HG03565 (cell line): ENCODE data around the gene PDP2.

Source experiments
- ATAC-seq: cut with Tn5 transposase; IDR thresholded peaks from one replicate; pipeline ENCODE4 v1.9.1; 2021; ENCODE audit warnings: mild to moderate bottlenecking, moderate library complexity; ENCODE audit not compliant: unreplicated experiment

PDP2 gene

GRCh38 chr16:66901626-66902025, 21.3 kb downstream of the PDP2 start:
- no peak for ATAC-seq

GRCh38 chr16:66902648-66903543, 22.6 kb downstream of the PDP2 start:
- ATAC-seq = no peak

- no peak for ATAC-seq
These were observed 23.5 kb downstream of the PDP2 start for GRCh38 chr16:66903544-66904427.

GRCh38 chr16:66904428-66904845, 24.1 kb downstream of the PDP2 start:
- no peak for ATAC-seq

GRCh38 chr16:66904846-66905632, 24.7 kb downstream of the PDP2 start:
- ATAC-seq = no peak

- no peak for ATAC-seq
These were observed 25.6 kb downstream of the PDP2 start for GRCh38 chr16:66905633-66906539.

- ATAC-seq = no peak
These were observed 26.9 kb downstream of the PDP2 start for GRCh38 chr16:66906916-66907836.

GRCh38 chr16:66908116-66908515, 27.8 kb downstream of the PDP2 start:
- no peak for ATAC-seq

GRCh38 chr16:66908762-66909559, 28.6 kb downstream of the PDP2 start:
- no peak for ATAC-seq

GRCh38 chr16:66910175-66910940, 30.0 kb downstream of the PDP2 start:
- ATAC-seq = no peak

- ATAC-seq = no peak
These were observed 30.8 kb downstream of the PDP2 start for GRCh38 chr16:66911112-66911511.

- no peak for ATAC-seq
These were observed 31.5 kb downstream of the PDP2 start for GRCh38 chr16:66911801-66912200.

GRCh38 chr16:66913081-66913480, 32.8 kb downstream of the PDP2 start:
- no peak for ATAC-seq

- no peak for ATAC-seq
These were observed 33.4 kb downstream of the PDP2 start for GRCh38 chr16:66913711-66914110.

- no peak for ATAC-seq
These were observed 34.2 kb downstream of the PDP2 start for GRCh38 chr16:66914541-66914940.

- ATAC-seq = no peak
These were observed 34.7 kb downstream of the PDP2 start for GRCh38 chr16:66915041-66915440.

- no peak for ATAC-seq
These were observed 36.2 kb downstream of the PDP2 start for GRCh38 chr16:66916518-66916917.
